HepG2 (cell line): ENCODE results near the gene MAP3K4.

ENCODE experiments used
- FOSL2 ChIP-seq: sonication (generic); formaldehyde crosslinking; IDR thresholded peaks from 2 replicates; pipeline ENCODE4 v1.4.0; 2020; ENCODE audit warnings: missing genetic modification reagents
- LBX2 ChIP-seq: sonication (generic); formaldehyde crosslinking; IDR thresholded peaks from 2 replicates; pipeline ENCODE4 v1.5.0; 2020; ENCODE audit warnings: missing genetic modification reagents, mild to moderate bottlenecking, borderline replicate concordance
- MAFK ChIP-seq, 2 experiments: IDR thresholded peaks in 1 of 2; conservative IDR thresholded peaks in 1 of 2; 2 replicates each; pipeline ENCODE4 v1.6.1; 2011; ENCODE audit warnings: improper control_type of control experiment in 2 of 2, low read length in 2 of 2
- ZNF274 ChIP-seq: sonication (generic); formaldehyde crosslinking; IDR thresholded peaks from 2 replicates; pipeline ENCODE4 v1.5.1; 2020; ENCODE audit warnings: mild to moderate bottlenecking, missing genetic modification reagents
- TF ChIP-seq, protein P1 (sequence below): sonication (generic); formaldehyde crosslinking; IDR thresholded peaks from one replicate; pipeline ENCODE4 v1.5.1; 2020; ENCODE audit warnings: mild to moderate bottlenecking, missing genetic modification reagents; ENCODE audit errors: not compliant biosample characterization

- TF ChIP-seq FOSL2 (CRISPR knock-in tag), result no peak
- TF ChIP-seq LBX2 (CRISPR knock-in tag), result no peak
- TF ChIP-seq MAFK (conservative IDR thresholded peaks at IDR 0.05 in 1 of 2, IDR thresholded peaks at IDR 0.05 in 1 of 2; ENCODE audit: low read length in 2 of 2), result no peak
- TF ChIP-seq, protein P1, sequence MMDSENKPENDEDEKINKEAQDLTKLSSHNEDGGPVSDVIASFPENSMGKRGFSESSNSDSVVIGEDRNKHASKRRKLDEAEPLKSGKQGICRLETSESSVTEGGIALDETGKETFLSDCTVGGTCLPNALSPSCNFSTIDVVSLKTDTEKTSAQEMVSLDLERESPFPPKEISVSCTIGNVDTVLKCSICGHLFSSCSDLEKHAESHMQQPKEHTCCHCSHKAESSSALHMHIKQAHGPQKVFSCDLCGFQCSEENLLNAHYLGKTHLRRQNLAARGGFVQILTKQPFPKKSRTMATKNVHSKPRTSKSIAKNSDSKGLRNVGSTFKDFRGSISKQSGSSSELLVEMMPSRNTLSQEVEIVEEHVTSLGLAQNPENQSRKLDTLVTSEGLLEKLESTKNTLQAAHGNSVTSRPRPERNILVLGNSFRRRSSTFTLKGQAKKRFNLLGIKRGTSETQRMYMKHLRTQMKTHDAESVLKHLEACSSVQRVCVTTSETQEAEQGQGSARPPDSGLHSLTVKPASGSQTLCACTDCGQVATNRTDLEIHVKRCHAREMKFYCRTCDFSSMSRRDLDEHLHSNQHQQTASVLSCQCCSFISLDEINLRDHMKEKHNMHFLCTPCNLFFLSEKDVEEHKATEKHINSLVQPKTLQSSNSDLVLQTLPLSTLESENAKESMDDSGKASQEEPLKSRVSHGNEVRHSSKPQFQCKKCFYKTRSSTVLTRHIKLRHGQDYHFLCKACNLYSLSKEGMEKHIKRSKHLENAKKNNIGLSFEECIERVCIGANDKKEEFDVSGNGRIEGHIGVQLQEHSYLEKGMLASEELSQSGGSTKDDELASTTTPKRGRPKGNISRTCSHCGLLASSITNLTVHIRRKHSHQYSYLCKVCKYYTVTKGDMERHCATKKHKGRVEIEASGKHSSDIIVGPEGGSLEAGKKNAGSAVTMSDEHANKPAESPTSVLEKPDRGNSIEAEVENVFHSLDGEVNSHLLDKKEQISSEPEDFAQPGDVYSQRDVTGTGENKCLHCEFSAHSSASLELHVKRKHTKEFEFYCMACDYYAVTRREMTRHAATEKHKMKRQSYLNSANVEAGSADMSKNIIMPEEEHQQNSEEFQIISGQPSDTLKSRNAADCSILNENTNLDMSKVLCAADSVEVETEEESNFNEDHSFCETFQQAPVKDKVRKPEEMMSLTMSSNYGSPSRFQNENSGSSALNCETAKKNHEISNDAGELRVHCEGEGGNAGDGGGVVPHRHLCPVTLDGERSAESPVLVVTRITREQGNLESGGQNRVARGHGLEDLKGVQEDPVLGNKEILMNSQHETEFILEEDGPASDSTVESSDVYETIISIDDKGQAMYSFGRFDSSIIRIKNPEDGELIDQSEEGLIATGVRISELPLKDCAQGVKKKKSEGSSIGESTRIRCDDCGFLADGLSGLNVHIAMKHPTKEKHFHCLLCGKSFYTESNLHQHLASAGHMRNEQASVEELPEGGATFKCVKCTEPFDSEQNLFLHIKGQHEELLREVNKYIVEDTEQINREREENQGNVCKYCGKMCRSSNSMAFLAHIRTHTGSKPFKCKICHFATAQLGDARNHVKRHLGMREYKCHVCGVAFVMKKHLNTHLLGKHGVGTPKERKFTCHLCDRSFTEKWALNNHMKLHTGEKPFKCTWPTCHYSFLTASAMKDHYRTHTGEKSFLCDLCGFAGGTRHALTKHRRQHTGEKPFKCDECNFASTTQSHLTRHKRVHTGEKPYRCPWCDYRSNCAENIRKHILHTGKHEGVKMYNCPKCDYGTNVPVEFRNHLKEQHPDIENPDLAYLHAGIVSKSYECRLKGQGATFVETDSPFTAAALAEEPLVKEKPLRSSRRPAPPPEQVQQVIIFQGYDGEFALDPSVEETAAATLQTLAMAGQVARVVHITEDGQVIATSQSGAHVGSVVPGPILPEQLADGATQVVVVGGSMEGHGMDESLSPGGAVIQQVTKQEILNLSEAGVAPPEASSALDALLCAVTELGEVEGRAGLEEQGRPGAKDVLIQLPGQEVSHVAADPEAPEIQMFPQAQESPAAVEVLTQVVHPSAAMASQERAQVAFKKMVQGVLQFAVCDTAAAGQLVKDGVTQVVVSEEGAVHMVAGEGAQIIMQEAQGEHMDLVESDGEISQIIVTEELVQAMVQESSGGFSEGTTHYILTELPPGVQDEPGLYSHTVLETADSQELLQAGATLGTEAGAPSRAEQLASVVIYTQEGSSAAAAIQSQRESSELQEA (CRISPR knock-in tag), result no peak
- TF ChIP-seq ZNF274, result no peak
These were observed 158.6 kb downstream of the MAP3K4 start for GRCh38 chr6:161150136-161150535.
